Suprapubic skin (tissue), 4 donors: Measurements from ENCODE around the gene SLCO1B1. TPM values are rescaled to one million over a fixed set of nuclear protein-coding genes. Genes with fewer than 3 reads are reported as not detected.

Experiments used
- DNase-seq, 2 donors: peaks; one replicate each; pipeline ENCODE4 v3.0.0-alpha.2; 2019; ENCODE audit warnings: low spot score in 2 of 2
- H3K27ac ChIP-seq: fragments of 200-600 bp; sonication (generic); one replicate; pipeline ENCODE4 v1.5.1; 2019
- H3K27me3 ChIP-seq: fragments of 200-600 bp; sonication (generic); one replicate; pipeline ENCODE4 v1.5.1; 2019
- H3K36me3 ChIP-seq: fragments of 200-600 bp; sonication (generic); one replicate; pipeline ENCODE4 v1.5.1; 2019
- H3K4me1 ChIP-seq: fragments of 200-600 bp; sonication (generic); one replicate; pipeline ENCODE4 v1.5.1; 2019
- H3K4me3 ChIP-seq: fragments of 200-600 bp; sonication (generic); one replicate; pipeline ENCODE4 v1.5.1; 2019; ENCODE audit warnings: mild to moderate bottlenecking
- H3K9me3 ChIP-seq: fragments of 200-600 bp; sonication (generic); one replicate; pipeline ENCODE4 v1.5.1; 2019
- EP300 ChIP-seq: sonication (generic); formaldehyde crosslinking; IDR thresholded peaks from one replicate; pipeline ENCODE4 v1.6.1; 2017; ENCODE audit warnings: antibody characterized with exemption
- POLR2A ChIP-seq, 2 donors: fragments of 450-650 bp; IDR thresholded peaks; one replicate each; pipeline ENCODE4 v1.6.1; 2017; ENCODE audit warnings: antibody characterized with exemption in 2 of 2, mild to moderate bottlenecking in 2 of 2, moderate library complexity in 2 of 2
- POLR2AphosphoS5 ChIP-seq, 3 donors: sonication (generic); formaldehyde crosslinking; IDR thresholded peaks; one replicate each; pipeline ENCODE4 v1.6.1; 2017; ENCODE audit warnings: antibody characterized with exemption in 3 of 3
- WGBS: methylation state at CpG from one replicate; pipeline ENCODE4 v1.1.5; 2018; 5-methylcytosine and 5-hydroxymethylcytosine counted together
- total RNA-seq, 4 donors: library from RNA; depleted of rRNA; stranded (reverse); fragments of >200 nt; gene quantifications; one replicate each; pipeline ENCODE4 v1.1.0, GENCODE V29; 2016
- TF ChIP-seq, protein P1 (sequence below), 2 donors: fragments of 200-600 bp in 1 of 2; fragments of 450-650 bp in 1 of 2; sonication (generic) in 1 of 2; IDR thresholded peaks; one replicate each; pipeline ENCODE4 v1.5.1; 2016 to 2019; ENCODE audit warnings: antibody characterized with exemption in 2 of 2, mild to moderate bottlenecking in 1 of 2, moderate library complexity in 1 of 2

SLCO1B1 gene
- total RNA-seq, 4 donors from 2014 or later: not detected

DNA sequence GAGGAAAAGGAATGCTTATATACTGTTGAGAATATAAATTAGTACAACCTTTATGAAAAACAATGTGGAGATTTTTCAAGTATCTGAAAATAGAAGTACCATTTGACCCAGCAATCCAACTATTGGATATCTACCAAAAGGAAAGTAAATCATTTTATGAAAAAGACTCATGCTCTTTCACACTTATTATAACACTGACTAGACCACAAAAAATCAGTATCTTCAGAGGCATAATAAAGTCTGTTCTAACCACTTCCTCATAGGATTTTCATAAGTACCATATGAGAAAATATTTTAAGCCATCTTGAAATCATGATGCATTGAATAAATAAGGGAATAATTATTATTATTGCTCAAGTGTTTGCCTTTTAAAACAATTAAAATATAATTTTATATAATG lies 90.8 kb downstream of the SLCO1B1 start:
- no peak for DNase-seq
- Histone ChIP-seq H3K27me3 (no peaks in the 10 kb centered on the region), H3K27ac (no peak overlapping the region), H3K4me3 (no peak overlapping the region), H3K36me3 (no peaks in the 10 kb centered on the region), H3K4me1 (no peaks in the 10 kb centered on the region), H3K9me3 (no peaks in the 10 kb centered on the region)
- TF ChIP-seq POLR2AphosphoS5 (IDR thresholded peaks at IDR 0.05): no peak
- TF ChIP-seq POLR2A (IDR thresholded peaks at IDR 0.05): no peak
- no peak for TF ChIP-seq EP300
- TF ChIP-seq, protein P1, sequence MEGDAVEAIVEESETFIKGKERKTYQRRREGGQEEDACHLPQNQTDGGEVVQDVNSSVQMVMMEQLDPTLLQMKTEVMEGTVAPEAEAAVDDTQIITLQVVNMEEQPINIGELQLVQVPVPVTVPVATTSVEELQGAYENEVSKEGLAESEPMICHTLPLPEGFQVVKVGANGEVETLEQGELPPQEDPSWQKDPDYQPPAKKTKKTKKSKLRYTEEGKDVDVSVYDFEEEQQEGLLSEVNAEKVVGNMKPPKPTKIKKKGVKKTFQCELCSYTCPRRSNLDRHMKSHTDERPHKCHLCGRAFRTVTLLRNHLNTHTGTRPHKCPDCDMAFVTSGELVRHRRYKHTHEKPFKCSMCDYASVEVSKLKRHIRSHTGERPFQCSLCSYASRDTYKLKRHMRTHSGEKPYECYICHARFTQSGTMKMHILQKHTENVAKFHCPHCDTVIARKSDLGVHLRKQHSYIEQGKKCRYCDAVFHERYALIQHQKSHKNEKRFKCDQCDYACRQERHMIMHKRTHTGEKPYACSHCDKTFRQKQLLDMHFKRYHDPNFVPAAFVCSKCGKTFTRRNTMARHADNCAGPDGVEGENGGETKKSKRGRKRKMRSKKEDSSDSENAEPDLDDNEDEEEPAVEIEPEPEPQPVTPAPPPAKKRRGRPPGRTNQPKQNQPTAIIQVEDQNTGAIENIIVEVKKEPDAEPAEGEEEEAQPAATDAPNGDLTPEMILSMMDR (IDR thresholded peaks at IDR 0.05): no peak

GRCh38 chr12:21223930-21224329 lies 92.9 kb downstream of the SLCO1B1 start:
- no peak overlapping the region for H3K4me3 ChIP-seq
- no peaks in the 10 kb centered on the region for H3K27me3 ChIP-seq
- no peak for DNase-seq
- H3K36me3 ChIP-seq: no peaks in the 10 kb centered on the region
- H3K4me1 ChIP-seq: no peaks in the 10 kb centered on the region
- no peaks in the 10 kb centered on the region for H3K9me3 ChIP-seq
- H3K27ac ChIP-seq: no peak overlapping the region
- TF ChIP-seq EP300 (no peak), POLR2AphosphoS5 (IDR thresholded peaks at IDR 0.05) (no peak), POLR2A (IDR thresholded peaks at IDR 0.05) (no peak)
- TF ChIP-seq, protein P1 (IDR thresholded peaks at IDR 0.05): no peak

- no peaks in the 10 kb centered on the region for H3K27me3 ChIP-seq
- no peak overlapping the region for H3K27ac ChIP-seq
- H3K4me1 ChIP-seq: no peaks in the 10 kb centered on the region
- no peak for DNase-seq
- WGBS: 83% methylated on average over 5 of the region's 5 CpGs
- no peaks in the 10 kb centered on the region for H3K36me3 ChIP-seq
- H3K9me3 ChIP-seq: no peaks in the 10 kb centered on the region
- TF ChIP-seq, protein P1 (IDR thresholded peaks at IDR 0.05): no peak
- TF ChIP-seq POLR2AphosphoS5 (IDR thresholded peaks at IDR 0.05) (no peak), POLR2A (IDR thresholded peaks at IDR 0.05) (no peak), EP300 (no peak)
- H3K4me3 ChIP-seq: no peak overlapping the region
Observed at GRCh38 chr12:21234395-21234794, 103.4 kb downstream of the SLCO1B1 start.

- no peaks in the 10 kb centered on the region for H3K27me3 ChIP-seq
- TF ChIP-seq, protein P1 (IDR thresholded peaks at IDR 0.05): no peak
- TF ChIP-seq POLR2A (IDR thresholded peaks at IDR 0.05) (no peak), EP300 (no peak), POLR2AphosphoS5 (IDR thresholded peaks at IDR 0.05) (no peak)
- DNase-seq: no peak
- H3K9me3 ChIP-seq: no peaks in the 10 kb centered on the region
- WGBS: 82% methylated on average over 4 of the region's 4 CpGs
- no peaks in the 10 kb centered on the region for H3K36me3 ChIP-seq
- no peak overlapping the region for H3K4me3 ChIP-seq
- H3K27ac ChIP-seq: no peak overlapping the region
- no peaks in the 10 kb centered on the region for H3K4me1 ChIP-seq
Observed at GRCh38 chr12:21239866-21240265, 108.9 kb downstream of the SLCO1B1 start.

DNA sequence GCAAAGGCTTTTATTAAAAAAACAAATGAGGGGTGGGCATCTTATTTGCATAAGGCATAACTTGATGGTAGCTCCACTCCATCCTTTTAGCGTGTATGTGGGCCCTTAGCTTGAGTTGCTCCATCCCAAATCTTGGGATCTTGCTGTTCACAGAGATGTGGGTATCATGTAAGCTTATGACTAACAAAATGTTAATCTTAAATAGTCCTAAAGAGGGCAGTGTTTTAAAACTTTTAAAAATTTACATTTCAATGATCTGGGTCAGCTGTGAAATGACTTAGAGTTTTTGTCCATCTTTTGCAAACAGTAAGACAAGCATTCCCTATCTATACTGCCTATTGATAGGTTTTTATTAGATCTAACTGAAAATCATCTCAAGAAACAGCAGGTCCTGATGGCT lies 117.7 kb downstream of the SLCO1B1 start:
- DNase-seq: no peak
- H3K9me3 ChIP-seq: no peaks in the 10 kb centered on the region
- no peak overlapping the region for H3K4me3 ChIP-seq
- H3K4me1 ChIP-seq: no peaks in the 10 kb centered on the region
- TF ChIP-seq POLR2AphosphoS5 (IDR thresholded peaks at IDR 0.05) (no peak), POLR2A (IDR thresholded peaks at IDR 0.05) (no peak), EP300 (no peak)
- TF ChIP-seq, protein P1 (IDR thresholded peaks at IDR 0.05): no peak
- no peaks in the 10 kb centered on the region for H3K27me3 ChIP-seq
- no peak overlapping the region for H3K27ac ChIP-seq
- 79% methylated on average over 1 of the region's 1 CpG for WGBS
- no peaks in the 10 kb centered on the region for H3K36me3 ChIP-seq
